GM18517 (cell line): ENCODE data around the gene IL6ST.

Experiments
- ATAC-seq: cut with Tn5 transposase; IDR thresholded peaks from one replicate; pipeline ENCODE4 v1.9.1; 2021; ENCODE audit warnings: mild to moderate bottlenecking, moderate library complexity; ENCODE audit not compliant: unreplicated experiment

The IL6ST gene

DNA sequence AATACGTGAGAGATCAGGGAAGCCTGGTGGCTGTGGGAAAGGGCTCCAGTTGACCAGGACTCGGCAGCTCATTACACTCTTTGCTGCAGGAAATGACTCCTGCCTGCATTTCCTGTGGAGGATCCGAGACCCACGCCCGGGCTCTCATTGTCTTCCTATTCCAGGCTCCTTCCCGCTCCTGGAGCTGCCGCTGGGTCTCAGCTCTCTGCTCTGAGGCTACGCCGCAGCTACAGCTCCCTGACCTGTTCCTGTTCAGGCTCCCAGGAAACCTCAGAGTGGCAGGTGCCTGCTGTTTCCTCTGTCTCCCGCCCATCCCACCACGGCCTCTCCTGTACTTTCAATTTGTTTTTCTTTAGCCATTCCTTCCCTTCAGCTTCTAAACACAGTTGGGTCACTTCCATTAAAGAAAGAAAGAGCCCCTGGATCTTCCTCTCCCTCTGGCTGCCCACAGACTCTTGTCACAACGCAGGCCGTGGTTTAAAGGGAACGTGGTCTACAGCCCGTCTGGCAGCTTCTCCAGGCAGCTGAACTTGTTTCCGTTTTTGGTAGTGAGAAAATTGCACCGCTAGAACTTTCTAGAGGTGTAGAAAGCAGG, 71.5 kb downstream of the IL6ST start:
- ATAC-seq = no peak

- ATAC-seq = no peak
Observed at GRCh38 chr5:55921617-55922016, 73.1 kb downstream of the IL6ST start.

GRCh38 chr5:55920784-55921183, 74.0 kb downstream of the IL6ST start:
- ATAC-seq = no peak

DNA sequence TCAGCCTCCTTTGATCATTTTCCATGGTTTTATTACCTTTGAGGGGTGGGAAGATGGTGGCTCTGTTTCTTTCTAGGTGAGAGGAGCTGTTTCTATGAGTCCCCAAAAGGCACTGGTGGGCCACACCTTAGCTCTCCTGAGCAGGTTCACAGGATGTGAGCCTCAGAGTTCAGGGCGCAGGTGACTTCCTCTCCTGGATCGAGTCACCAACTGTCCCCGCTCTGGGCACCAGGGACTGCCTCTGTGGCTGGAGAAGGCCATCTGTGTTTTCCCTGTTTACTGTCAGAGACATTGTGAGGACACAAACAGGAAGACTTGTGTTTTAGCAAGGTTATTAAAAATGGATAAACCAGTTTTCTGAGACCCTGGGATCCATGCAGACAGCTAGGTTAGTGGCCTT, 75.1 kb downstream of the IL6ST start:
- ATAC-seq = no peak

- ATAC-seq = no peak
Observed at GRCh38 chr5:55918087-55919035, 76.4 kb downstream of the IL6ST start.

DNA sequence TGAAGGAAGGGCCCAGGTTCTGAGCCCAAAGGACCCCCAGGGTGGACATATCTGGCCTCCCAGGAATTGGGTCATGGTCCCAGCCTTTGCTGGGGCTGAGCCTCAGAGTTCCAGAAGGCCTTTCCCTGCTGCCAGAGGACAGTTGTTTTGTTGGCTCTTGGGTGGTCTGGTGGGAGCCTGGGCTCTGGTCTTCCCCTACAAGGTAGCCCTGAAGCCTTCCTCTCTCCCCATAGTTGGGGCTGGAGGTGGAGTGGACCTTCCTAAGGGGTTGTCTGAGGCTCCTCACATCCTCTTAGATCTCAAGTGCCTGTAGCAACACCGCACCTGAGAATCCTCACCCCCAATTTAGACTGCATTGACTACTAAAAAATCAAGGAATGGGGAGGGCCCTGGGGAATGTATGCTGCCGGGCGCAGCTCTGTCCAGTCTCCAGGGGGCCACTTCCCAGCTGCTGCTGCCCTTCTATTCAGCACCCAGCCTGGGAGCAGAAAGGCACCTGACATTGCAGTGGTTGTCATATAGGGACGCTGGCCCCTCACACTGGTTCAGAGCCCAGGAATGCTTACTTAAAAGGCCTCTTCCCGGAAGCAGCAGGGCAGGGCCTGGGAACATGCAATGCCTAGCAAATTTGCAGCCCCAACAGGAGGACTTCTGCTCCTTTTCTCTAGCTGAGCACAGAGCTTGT, 77.2 kb downstream of the IL6ST start:
- no peak for ATAC-seq

- no peak for ATAC-seq
Observed at GRCh38 chr5:55916986-55917385, 77.8 kb downstream of the IL6ST start.

- ATAC-seq = no peak
Observed at GRCh38 chr5:55915783-55916182, 79.0 kb downstream of the IL6ST start.

- no peak for ATAC-seq
Observed at GRCh38 chr5:55914971-55915370, 79.8 kb downstream of the IL6ST start.

DNA sequence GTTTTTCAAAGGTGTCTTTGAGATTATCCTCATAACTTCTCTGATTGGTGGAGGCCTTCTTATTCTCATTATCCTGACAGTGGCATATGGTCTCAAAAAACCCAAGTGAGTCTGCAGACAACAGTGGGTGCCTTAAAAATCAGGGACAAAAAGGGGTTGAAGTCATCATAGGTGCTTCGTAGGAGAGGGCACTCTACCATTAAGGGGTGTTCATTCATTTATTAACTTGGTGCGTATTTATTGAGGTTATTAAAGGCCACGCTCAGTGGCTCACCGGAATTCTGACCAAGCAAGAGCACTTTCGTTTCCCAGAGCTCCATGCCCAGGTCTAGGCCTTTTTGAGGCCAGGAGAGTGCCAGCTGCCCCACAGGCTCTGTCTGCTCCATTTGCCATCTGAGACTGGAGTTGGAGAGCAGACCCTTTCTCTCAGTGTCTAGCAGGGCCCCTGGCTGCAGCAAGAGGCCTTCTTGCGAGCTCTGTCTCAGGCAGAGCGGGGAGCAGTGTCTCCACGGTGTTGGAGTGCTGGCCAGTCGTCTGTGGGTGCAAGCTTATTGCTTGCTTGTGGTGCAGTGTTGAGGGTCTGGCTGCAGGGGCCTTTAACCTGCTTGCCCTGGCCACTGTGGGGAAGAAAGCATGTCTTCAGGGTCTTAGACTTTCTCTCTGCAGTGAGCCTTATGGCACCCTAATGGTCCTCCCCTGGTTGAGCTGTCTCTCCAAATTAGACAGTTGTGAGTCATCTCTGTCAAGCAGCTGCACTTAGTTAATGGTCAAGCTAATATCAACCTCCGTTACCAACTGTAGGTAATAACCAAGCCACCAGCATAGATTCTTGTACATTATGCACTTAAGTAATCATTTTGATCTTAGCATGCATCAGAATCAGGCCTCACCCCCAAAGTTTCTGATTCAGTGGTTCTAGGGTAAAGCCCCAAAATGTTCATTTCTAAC, 81.0 kb downstream of the IL6ST start:
- peak; percentile 98 for ATAC-seq

GRCh38 chr5:55911784-55912653, 82.7 kb downstream of the IL6ST start:
- ATAC-seq = no peak

DNA sequence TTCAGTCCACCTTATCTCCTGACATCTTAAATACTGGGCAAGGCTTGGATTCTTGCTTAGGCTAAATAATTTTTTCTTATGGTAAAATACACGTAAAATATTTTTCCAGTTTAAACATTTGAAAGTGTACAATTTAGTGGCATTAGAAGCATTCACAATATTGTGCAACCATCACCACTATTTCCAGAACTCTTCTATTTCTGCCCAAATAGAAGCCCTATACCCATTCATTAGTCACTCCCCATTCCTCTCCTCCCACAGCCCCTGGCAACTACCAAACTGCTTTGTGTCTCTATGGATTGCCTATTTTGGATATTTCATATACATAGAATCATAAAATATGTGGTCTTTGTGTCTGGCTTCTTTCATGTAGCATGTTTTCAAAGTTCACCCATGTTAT, 86.0 kb downstream of the IL6ST start:
- ATAC-seq = no peak

DNA sequence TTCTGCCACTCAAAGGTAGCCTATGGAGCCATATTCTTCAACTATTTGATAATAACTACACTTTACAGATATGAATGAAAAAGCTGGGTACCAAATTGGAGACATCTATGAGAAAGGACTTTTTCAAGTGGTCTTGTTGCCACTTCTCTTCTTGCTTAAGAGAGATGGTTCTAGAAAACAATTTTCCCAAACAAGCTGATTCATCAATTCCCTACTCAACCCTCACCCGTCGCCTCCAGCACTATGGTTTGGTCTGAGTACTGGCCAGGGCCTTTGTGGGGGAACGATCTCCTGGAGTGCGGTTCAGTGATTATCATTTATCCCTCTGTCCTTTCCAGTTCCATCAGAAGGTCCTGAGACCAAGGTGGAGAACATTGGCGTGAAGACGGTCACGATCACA, 86.8 kb downstream of the IL6ST start:
- no peak for ATAC-seq

DNA sequence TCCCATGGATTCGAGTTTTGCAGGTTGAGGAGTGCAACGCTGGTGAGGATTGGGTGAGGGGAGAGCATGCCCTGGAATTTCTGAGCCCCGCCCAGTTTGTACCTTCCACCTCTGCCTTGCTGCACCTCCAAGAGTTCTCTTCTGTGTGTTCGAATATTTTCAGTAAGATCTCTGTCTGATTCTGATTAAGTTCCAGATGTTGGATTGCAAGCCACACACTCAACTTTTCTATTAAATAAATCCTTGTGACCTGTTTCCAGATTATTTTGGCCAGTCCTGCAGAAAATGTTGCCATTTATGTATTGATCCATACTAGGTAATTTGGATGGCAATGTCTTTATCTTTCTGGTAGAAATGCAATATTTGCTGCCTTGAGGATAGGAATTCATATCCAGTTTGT, 89.5 kb downstream of the IL6ST start:
- no peak for ATAC-seq

DNA sequence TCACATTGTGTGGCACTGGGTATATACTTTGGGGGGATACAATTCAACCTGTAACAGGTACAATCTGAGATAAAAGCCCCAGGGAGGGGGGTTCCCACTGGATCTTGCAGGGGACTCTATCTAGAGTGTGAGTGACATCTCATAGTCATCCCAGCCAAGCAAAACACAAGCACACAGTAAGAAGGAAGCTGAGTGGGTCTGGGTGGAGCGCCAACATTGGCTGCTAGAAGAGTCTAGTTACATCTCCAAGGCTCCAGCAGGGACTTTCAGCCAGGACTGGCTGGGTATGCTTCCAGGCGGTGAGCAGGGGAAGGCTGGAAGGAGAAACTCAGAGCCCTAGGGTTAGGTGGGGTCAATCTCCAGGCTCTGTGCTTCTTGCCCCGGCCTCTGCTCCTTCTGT, 90.6 kb downstream of the IL6ST start:
- ATAC-seq = no peak

GRCh38 chr5:55903121-55903701, 91.6 kb downstream of the IL6ST start:
- ATAC-seq = peak; percentile 88

GRCh38 chr5:55902696-55903095, 92.1 kb downstream of the IL6ST start:
- no peak for ATAC-seq

GRCh38 chr5:55900776-55901175, 94.0 kb downstream of the IL6ST start:
- no peak for ATAC-seq

- ATAC-seq = no peak
Observed at GRCh38 chr5:55900068-55900467, 94.7 kb downstream of the IL6ST start.
